KBM-7 (cell line): ENCODE measurements around the gene E2F4.

Experiments
- DNase-seq: peaks from one replicate; pipeline ENCODE4 v3.0.0-alpha.2; 2015
- in situ Hi-C: fragments of 300-500 bp; cut with MboI; formaldehyde crosslinking; loops from 2 replicates; pipeline ENCODE4 v1.14.3; 2020; ENCODE audit warnings: low sequenced_read_pairs, low pct_unique_long_range_greater_than_20kb, mixed read lengths

The E2F4 gene

DNA sequence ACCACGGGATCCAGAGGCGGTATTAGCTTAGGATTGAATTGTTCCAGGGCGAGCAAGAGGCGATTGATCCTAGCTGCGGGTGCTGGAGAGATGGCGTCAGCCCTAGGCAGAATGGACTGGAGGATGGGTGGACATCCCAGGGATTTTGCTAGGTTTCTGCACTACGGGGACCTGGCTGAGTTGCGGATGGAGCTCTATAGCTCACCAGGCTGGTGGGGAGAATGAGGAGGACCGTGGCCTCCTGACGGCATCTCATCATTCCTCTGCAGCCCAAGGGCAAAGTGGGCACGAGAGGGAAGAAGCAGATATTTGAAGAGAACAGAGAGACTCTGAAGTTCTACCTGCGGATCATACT, 35.6 kb downstream of the E2F4 start:
- DNase-seq, result no peak
- in situ Hi-C loops, result no loop called here

DNA sequence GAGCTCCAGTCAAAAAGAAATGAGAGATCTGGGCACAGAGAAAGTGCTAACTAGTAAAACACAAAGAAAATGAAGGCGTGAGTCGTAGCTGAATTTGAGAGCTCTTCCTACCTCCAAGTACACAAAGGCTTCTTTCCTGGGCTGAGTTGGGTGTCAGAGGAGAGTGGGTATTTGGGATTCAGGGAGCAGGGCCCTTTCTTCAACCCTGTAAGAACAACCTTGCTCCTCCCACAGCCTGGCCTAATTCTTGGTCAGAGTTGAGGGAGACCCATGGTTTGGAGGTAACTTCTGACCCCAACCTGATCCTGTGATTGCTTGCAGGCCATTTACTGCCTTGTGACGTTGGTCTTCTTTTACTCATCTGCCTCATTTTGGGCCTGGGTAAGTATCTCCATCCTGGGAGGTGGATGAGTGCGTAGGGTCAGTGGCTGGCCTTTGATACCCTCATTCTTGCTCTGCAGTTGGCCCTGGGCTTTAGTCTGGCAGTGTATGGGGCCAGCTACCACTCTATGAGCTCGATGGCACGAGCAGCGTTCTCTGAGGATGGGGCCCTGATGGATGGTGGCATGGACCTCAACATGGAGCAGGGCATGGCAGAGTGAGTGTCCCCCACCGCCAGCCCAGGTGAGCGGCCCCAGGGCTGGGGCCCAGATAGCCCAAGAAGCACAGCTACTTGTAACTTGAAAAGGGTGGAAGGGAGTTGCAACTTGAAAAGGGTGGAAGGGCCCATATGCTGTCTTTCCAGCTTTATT, 36.3 kb downstream of the E2F4 start:
- no peak for DNase-seq
- in situ Hi-C loops, result no loop called here

DNA sequence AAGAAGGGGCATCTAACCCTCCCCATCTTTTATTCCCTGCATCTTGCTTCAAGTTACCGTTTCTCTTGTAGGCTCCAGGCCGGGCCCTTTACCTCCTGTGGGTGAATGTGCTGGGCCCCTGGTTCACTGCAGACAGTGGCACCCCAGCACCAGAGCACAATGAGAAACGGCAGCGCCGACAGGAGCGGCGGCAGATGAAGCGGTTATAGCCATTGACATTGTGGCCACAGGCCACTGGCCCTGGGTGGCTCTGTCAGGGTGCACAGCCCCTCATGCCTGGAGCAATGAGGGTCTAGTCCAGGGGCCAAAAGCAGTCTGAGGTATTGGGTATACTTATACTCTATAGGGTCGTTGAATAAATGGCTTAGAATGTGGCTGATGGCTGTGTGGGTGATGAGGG, 37.0 kb downstream of the E2F4 start:
- in situ Hi-C loops, result no loop called here
- no peak for DNase-seq

DNA sequence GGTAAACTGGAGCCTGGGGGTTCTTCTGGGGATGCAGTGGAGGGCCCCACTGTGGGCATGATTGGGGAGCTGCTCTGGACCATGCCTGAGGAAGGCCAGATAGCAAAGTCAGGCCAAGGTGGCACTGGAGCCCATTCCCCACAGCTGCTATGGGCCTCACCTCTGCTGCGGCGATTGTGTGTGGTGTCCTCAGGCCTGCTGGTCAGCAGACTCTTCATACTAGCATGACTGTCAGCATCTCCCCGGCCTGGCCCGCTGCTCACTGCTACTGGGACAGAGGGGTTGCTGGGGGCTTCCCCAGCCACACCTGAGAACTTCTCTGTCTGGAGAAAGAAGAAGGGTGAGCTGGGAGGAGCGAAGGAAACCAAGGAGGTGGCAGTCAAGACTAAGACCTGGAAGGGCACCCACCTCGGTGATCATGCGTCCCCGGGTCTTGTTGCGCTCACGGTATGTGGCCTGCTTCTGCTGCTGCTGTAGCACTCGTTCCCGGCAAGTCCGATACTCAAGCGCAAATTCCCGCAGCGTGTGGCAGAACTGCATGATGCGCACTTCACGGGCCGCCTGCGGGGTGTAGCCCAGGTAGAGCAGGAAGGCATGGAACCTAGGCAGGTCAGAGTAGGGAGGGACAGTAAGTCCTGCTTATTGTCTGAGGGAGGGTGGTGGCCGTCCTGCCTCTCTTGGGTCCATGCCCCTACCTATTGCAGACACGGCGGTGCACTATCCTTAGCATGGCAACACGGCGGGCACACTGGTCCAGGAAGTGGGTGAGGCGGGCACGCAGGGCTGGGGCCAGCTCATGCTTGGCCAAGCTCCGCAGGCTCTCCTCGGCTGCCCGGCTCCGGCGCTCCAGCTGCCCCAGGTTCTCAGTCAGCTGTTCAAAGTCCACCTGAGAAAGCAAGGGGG, 38.2 kb downstream of the E2F4 start:
- DNase-seq, result no peak
- in situ Hi-C loops, result no loop called here

DNA sequence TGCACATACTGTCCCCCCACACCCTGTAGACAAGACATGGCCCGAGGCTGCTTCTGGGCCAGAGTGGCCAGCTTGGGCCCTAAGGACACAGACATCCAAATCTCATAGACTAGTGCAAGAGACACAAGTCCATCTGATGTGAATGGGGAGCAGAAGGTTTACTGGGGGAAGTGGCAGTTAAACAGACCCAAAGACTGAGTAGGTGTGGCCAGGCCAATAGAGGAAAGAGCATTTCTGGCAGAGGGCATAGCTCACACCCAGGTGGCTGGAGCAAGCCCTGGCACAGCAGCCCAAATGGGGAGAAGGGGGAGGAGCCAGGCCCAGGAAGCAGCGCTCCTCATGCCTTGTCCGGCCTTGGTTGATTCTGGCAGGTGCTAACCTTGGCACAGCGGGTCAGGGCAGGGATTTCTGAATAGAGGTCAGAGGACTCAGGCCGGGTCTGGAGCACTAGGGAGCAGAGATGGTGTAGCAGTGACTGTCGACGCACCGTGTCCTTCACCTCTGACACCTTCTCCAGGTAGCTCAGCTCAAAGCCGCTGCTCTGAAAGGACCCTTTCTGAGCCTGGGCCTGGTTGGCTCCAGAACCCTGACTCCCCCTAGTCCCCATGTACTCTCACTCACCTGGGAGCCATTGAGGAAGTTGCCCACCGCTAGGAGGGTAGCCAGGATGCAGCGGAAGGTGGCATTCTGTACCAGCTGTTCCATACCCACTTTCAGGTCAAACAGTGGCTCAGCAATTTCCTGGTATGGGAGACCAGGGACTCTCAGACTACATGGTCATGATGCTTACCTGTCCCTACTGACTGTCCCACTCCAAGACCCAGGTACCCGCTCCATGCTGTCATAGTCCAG, 39.1 kb downstream of the E2F4 start:
- no peak for DNase-seq
- in situ Hi-C loops, result no loop called here

DNA sequence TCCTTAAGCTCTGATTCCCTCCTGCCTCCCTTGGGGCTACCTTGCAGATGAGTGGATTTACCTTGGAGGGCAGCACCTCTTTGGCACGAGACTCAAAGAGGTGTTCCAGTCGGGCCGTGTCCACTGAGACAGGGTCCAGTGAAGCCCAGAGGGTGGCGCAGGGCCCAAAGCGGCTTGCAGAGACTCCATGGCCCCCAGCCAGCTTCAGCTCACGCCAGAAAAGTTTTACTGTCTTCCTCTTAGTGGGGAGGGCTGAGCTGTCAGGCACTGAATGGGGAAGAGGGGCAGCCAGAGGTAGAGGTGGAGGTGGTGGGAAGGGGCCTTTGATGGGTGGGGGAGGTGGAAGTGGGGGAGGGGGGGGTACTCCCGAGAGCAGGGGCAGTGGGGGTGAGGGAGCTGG, 41.6 kb downstream of the E2F4 start:
- DNase-seq, result no peak
- in situ Hi-C loops, result no loop called here

DNA sequence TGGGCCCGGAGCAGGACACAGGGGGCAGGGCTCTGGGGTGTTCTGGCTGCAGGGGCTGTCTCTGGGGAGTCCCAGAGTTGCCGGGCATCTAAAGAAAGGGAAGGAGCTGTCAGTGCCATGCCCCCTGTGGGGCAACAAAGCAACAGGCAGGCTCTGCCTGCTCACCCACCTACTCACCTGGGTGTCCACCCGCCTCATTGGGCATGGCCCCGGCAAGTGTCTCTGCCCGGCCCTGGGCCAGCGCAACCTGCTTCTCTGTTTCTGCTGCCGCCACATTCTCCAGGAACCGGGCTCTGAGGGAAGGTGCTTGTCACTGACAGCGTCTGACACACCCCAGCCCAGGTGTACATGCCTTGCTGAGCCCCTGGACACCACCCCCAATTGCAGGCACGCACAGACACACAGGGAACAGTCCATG, 42.2 kb downstream of the E2F4 start:
- in situ Hi-C loops, result no loop called here
- no peak for DNase-seq

DNA sequence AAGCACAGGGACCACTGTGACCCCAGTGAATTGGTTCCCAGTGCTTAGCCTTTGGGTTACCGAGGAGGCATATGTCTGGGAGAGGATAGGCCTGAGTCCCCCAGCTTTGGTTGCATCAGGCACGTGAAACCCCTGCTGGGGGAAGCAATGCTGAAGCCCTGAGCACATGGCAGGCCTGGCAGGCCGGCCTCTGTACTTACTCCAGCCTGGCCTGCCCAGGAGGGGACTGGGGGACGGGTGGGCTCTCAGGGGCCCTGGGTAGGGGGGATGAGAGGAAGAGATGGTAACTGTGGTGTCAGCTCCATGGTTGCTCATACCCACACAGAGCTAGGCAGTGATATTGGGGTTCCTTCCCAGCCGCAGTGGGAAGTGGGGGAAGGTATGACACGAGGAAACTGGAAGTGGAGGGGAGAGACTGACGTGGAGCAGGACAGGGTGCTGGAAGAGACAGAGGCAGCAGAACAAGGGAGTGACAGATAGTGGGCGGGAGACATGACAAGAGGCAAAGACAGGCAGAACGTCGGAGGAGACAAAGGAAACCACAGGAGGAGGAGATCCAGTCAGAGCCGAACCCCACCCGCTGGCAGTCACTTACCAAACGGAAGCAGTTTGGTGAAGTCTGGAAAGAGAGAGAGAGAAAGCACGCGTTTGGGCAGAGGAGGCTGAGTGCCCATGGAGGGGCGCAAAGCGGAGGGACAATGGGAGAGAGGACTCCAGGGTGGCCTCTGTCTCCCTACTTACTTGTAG, 44.0 kb downstream of the E2F4 start:
- DNase-seq, result peak; percentile 91
- in situ Hi-C loops, result no loop called here

DNA sequence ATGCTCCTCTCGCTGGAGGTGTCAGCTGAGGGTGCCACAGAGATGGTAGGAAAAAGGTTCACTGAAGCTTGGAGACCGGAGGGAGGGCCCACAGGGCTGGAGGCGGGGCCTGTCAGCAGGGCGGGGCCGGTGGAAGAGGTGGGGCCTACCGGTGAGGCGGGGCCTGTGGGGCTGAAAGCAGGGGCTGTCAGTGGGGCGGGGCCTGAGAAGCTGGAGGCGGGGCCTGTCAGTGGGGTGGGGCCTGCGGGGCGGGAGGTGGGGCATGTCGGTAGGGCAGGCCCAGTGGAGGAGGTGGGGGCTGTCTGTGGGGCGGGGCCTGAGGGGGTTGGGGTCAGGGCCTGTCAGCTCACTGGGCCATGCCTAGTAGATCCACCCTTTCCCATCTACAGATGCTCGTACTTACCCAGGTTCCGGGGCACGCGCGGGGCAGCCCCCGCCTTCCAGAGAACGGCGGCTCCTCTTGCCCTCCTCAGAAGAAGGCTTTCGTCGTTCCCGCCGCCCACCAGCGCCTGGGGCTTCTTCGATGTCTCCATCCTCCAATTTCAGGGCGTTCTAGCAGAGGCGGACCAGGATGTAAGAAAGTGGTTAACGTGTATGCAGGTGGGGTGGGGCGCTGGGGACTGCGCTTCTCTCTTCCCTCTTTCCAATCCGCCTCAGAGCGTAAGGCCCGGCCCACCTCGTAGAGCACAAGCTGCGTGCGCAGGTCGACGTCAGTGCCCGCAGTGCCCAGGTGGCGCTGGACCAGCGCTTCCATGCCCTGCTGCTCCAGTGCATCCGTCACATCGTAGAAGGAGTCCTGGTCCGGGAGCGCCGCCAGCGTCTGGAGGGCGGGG, 44.8 kb downstream of the E2F4 start:
- DNase-seq, result no peak
- in situ Hi-C loops, result no loop called here

DNA sequence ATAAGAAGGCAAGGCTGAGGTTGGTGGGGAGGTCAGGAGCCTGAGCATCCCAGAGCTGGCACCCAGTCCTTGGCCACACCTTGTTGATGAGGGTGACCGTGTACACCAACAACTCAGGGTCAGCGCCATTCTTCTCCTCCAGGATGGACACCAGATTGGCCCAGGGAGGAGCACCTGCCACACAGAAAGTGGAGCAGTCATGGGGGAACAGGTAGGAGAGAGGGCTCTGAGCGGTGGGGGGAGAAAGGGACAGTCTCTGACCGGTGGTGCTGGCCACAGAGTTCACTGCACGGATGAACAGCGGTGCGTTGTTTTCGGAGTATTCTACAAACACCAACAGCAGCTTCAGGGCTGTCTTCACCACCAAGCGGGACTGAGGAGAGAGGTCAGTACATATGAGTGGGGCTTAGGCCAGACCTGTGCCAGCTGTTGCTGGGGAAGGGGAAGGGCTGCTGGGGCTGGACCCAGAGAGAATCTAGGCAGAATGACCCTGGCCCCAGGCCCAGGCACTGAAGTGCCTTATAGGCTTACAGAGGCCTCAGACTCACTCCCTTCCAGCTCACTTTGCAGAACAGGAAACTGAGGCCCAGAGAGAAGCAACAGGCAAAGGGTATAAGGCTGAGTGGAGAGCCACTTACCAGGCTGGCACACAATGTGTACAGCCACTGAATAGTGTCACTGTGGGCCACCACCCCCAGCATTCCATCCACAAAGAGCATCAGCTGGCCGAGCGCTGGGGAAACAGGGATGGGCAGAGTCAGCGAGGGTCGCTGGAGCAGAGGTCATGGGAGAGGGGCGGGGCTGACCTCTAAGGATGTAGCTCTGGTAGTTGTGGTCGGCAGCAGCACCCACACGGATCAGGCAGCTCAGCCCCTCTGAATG, 45.7 kb downstream of the E2F4 start:
- no peak for DNase-seq

DNA sequence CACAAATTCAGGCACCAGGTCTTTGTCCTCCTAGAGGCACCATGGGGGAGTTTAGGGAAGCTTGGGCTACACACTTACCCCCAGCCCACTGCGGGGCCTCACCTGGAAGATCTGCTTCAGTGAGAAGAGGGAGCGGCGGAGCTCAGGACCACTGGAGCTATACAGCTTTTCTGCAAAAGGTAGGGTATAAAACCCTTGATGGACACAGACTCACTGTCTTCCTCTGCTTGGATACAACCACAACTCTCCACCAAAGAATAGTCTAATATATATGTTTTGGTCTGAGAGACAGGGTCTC, 46.3 kb downstream of the E2F4 start:
- DNase-seq, result no peak
- in situ Hi-C loops, result no loop called here

More for the DNA sequence above, 45.7 kb downstream of the E2F4 start:
- in situ Hi-C loops, result no loop called here

DNA sequence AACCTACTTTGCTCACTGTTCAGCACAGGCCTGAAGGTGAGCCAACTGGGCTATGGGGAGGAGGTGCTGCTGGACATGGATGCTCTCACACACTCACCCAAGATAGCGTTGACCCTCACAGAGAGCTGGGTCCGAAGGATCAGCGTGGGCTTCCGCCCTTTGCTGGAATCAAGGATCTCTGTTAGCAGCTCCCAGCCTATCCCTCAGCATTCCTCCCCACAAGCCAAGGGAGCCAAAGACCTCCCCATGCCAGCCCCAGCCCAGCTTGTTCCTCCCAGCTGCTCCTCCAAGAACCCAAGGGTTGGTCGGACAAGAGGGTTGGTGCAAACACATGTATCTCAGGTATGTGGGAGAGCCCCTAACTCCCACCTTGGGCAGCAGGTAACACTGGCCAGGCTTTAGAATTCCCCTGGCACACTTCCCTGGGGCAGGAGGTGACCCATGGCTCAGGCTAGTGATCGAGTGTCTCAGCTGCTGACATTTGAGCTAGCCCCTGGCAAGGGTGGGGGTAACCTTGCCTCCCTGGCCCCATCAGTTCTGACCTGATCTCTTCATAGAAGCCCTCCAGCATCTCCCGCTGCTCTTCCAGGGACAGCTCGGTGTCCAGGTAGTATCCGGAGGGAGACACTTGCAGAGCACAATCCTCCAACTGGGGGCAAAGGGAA, 47.0 kb downstream of the E2F4 start:
- DNase-seq, result no peak
- in situ Hi-C loops, result no loop called here

DNA sequence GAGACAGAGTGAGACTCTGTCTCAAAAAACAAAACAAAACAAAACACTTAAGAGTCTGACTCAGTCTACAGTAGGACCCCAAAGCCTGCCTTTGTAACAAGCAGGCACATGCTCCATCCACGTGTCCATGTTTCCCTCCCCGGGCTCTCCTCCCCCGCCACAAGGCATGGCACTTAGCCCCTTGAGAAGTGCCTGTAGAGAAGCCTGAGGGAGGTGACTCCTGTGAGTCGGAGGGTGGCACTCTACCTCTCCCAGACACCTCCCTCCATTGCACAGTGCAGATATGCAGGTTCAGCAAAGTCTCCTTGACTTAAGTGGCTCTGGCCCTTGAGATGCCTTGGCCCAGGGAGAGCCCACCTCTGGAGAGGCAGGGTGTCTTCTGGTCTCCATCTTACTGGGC, 48.6 kb downstream of the E2F4 start:
- no peak for DNase-seq
- in situ Hi-C loops, result no loop called here

DNA sequence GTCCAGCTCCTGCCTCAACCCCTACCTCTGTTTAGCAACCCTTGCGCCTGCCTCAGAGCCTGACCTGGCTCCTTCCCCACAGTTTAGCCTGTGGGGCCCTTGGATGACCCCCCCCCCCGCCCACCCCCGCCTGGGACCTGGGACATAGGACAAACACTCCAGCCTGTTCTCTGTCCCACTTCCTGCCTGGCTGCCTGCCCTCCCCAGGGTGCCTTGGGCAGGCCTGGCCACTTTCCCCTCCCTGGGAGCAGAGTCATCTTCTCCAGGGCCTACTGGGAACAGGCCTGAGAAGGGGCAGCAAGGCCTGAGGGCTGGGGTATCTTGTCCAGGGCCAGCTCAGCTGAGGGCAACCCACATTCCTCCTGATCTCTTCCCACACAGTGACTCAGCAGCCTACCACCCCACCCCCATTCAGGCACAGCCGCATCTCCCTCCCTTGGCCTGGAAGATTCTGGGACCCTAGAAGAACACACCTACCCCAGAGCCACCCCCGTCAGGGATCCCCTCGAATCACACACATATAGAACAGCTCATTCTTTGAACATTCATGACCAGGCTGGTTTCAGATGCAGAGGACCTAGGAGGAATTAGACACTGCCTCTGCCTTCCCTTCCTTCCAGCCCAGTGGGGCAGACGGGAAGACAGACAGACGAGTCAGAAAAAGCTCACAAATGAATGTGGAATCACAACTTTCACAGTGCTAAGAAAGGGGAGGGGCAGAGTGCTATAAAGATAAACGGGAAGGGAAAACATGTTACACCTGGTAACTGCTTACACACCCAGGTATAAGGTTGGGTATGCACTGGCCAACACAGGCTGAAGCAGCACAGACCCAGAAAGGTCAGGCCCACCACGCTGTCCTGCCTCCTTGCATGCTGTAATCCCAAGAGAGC, 49.3 kb downstream of the E2F4 start:
- in situ Hi-C loops, result no loop called here
- no peak for DNase-seq

DNA sequence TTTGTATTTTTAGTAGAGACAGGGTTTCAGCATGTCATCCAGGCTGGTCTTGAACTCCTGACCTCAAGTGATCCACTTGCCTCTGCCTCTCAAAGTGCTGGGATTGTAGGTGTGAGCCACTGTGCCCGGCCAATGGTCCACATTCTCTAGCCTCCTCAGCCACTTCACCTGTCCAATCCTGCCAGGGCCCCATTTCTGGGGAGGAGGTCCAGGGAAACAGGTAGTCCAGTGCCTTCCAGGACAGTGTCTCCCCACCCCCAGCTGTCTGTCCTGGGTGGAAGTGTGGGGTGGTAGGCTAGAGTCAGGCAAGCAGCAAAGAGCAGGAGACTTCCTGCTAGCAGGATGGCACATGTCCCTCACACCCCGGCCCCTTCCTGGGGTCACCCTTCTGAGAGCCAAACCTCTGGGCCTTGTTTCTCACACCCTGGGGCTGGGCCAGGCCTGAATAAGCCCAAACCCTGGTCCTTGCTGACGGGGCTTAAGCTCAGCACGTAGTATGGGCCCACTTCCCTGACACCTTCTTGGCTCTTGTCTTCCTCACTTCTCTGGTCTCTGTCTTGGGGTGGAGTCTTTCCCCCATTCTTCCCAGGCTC, 50.3 kb downstream of the E2F4 start:
- no peak for DNase-seq
- in situ Hi-C loops, result no loop called here

DNA sequence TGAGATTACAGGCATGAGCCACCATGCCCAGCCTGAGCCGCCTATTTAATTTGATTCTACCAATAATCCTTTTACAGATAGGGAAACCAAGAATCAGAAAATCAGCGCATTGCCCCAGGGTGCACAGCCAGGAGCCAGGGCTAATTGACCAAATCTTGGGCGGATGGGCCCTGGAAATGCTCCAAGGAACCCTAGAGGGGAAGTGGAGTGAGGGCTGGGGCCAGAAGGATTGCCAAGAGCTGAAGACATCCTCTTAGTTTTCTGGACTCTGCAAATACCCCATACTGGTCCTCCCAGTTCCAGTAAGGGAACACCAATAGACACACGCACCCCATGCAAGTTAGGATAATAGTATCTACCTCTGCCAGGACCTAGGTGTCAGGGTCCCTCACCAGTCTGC, 51.5 kb downstream of the E2F4 start:
- DNase-seq, result no peak
- in situ Hi-C loops, result no loop called here
